ENCODE results near the gene EXOC4. TPM values are rescaled to one million over a fixed set of nuclear protein-coding genes. Genes with fewer than 3 reads are reported as not detected.

The EXOC4 gene
- total RNA-seq, 2 experiments from 2014 or later, result 58.0 to 59.9 TPM

GRCh38 chr7:133513608-133514007, 260.7 kb downstream of the EXOC4 start:
- ATAC-seq (ENCODE audit: poor library complexity), result no peak

DNA sequence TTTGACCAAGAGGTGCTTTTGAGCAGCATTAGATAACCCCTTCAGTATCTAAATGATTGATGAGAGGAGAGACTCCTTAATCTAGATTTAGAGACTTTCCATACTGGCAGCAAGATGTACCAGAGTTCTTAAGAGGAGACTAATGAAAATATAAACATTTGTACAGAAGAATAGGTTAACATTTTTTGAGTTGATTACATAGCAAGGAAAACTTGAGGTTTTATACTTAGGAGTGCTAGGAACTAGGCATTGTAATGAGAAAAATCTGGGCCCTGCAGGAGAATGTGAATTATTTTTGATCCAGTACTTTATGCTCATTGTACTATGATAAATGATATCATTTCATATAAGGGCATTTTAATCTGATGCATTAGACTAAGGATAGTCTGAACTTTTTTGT, 261.7 kb downstream of the EXOC4 start:
- ChIA-PET POLR2A (no interaction called here), CTCF (no interaction called here)
- TF ChIP-seq CTCF (IDR thresholded peaks at IDR 0.05), result no peak
- H3K4me1 ChIP-seq (ENCODE audit: insufficient read depth, low read length), result no peaks in the 10 kb centered on the region
- H3K9me3 ChIP-seq (ENCODE audit: control insufficient read depth in 1 of 2, insufficient read depth in 1 of 2, low read length in 2 of 2), result peaks cover 4% of the 10 kb centered on the region in 2 experiments
- no peak for ATAC-seq (ENCODE audit: poor library complexity)
- Mint-ChIP-seq H3K4me3 (no peak overlapping the region), H3K27ac (no peak overlapping the region), H3K27me3 (no peaks in the 10 kb centered on the region), H3K36me3 (ENCODE audit: low read depth) (peaks cover 34% of the 10 kb centered on the region), H3K9me3 (peaks cover 3% of the 10 kb centered on the region), H3K4me1 (ENCODE audit: low read depth) (no peaks in the 10 kb centered on the region)
- DNase-seq, result no peak
- no peak overlapping the region for H3K4me3 ChIP-seq (ENCODE audit: low read length)
- no peaks in the 10 kb centered on the region for H3K36me3 ChIP-seq (ENCODE audit: insufficient read depth, low read length)
- intact Hi-C loops (cut with DNase I, micrococcal nuclease), result no loop called here
- no peaks in the 10 kb centered on the region for H3K27me3 ChIP-seq (ENCODE audit: control insufficient read depth in 1 of 2, insufficient read depth in 2 of 2, low read length in 2 of 2)
- no peak overlapping the region for H3K27ac ChIP-seq (ENCODE audit: low read depth in 1 of 2, low read length in 2 of 2)

More at GRCh38 chr7:133513608-133514007, 260.7 kb downstream of the EXOC4 start:
- no peak overlapping the region for H3K27ac ChIP-seq (ENCODE audit: low read depth in 1 of 2, low read length in 2 of 2)
- no peak for TF ChIP-seq CTCF (IDR thresholded peaks at IDR 0.05)
- H3K27me3 Mint-ChIP-seq, result no peaks in the 10 kb centered on the region
- peaks cover 42% of the 10 kb centered on the region for H3K36me3 Mint-ChIP-seq (ENCODE audit: low read depth)
- no peaks in the 10 kb centered on the region for H3K27me3 ChIP-seq (ENCODE audit: control insufficient read depth in 1 of 2, insufficient read depth in 2 of 2, low read length in 2 of 2)
- no peaks in the 10 kb centered on the region for H3K36me3 ChIP-seq (ENCODE audit: insufficient read depth, low read length)
- H3K27ac Mint-ChIP-seq, result no peak overlapping the region
- no peak overlapping the region for H3K4me3 Mint-ChIP-seq
- peaks cover 3% of the 10 kb centered on the region for H3K9me3 Mint-ChIP-seq
- H3K9me3 ChIP-seq (ENCODE audit: control insufficient read depth in 1 of 2, insufficient read depth in 1 of 2, low read length in 2 of 2), result peaks cover 4% of the 10 kb centered on the region in 2 experiments
- CTCF ChIA-PET, result no interaction called here
- DNase-seq, result no peak
- no peaks in the 10 kb centered on the region for H3K4me1 ChIP-seq (ENCODE audit: insufficient read depth, low read length)
- intact Hi-C loops (cut with DNase I, micrococcal nuclease), result no loop called here
- POLR2A ChIA-PET, result no interaction called here
- no peak overlapping the region for H3K4me3 ChIP-seq (ENCODE audit: low read length)
- no peaks in the 10 kb centered on the region for H3K4me1 Mint-ChIP-seq (ENCODE audit: low read depth)

DNA sequence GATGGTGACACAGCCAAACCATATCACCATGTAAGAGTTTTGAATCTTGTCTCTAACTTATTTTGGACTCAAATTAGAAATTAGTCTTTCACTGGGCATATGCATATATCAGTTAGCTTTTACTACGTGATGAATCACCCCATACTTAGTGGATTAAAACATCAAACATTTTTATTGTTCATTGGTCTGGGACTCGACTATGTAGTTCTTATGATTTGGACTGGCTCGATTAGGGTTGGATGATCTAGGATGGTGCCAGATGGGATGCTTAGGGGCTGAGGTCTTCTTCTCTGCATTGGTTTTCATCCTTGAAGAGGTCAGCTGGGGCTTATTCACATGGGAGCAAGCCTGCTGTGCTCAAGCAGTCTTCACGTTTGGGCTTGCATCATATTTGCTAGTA, 264.9 kb downstream of the EXOC4 start:
- CTCF ChIA-PET, result no interaction called here
- peaks cover 6% of the 10 kb centered on the region for H3K9me3 Mint-ChIP-seq
- H3K36me3 Mint-ChIP-seq (ENCODE audit: low read depth), result peaks cover 22% of the 10 kb centered on the region

More for the DNA sequence above, 264.9 kb downstream of the EXOC4 start:
- no peak for DNase-seq
- Mint-ChIP-seq H3K4me3 (no peak overlapping the region), H3K27ac (no peak overlapping the region), H3K27me3 (no peaks in the 10 kb centered on the region), H3K4me1 (ENCODE audit: low read depth) (no peaks in the 10 kb centered on the region)
- Histone ChIP-seq H3K27me3 (ENCODE audit: control insufficient read depth in 1 of 2, insufficient read depth in 2 of 2, low read length in 2 of 2) (no peaks in the 10 kb centered on the region), H3K4me1 (ENCODE audit: insufficient read depth, low read length) (no peaks in the 10 kb centered on the region), H3K9me3 (ENCODE audit: control insufficient read depth in 1 of 2, insufficient read depth in 1 of 2, low read length in 2 of 2) (peaks cover 0 to 5% of the 10 kb centered on the region in 2 experiments), H3K36me3 (ENCODE audit: insufficient read depth, low read length) (no peaks in the 10 kb centered on the region), H3K27ac (ENCODE audit: low read depth in 1 of 2, low read length in 2 of 2) (no peak overlapping the region), H3K4me3 (ENCODE audit: low read length) (no peak overlapping the region)
- TF ChIP-seq CTCF (IDR thresholded peaks at IDR 0.05), result no peak
- intact Hi-C loops (cut with DNase I, micrococcal nuclease), result no loop called here
- ATAC-seq (ENCODE audit: poor library complexity), result no peak
- POLR2A ChIA-PET, result interaction anchor here (0.6 kb wide), 1 partner anchor 358 kb away, joined by 3 read pairs; no protein-coding TSS in a partner anchor
